Testis (tissue), 3 donors: ENCODE measurements around the gene CNST. TPM values are rescaled to one million over a fixed set of nuclear protein-coding genes. Genes with fewer than 3 reads are reported as not detected.

Experiments
- DNase-seq: peaks from one replicate; pipeline ENCODE4 v3.0.0-alpha.2; 2019
- H3K27ac ChIP-seq, 2 donors: fragments of 200-600 bp; sonication (generic); one replicate each; pipeline ENCODE4 v1.5.1; 2019
- H3K27me3 ChIP-seq: fragments of 200-600 bp; sonication (generic); one replicate; pipeline ENCODE4 v1.5.1; 2019
- H3K36me3 ChIP-seq: fragments of 200-600 bp; sonication (generic); one replicate; pipeline ENCODE4 v1.5.1; 2017; ENCODE audit warnings: low read depth; ENCODE audit errors: missing control alignments
- H3K4me1 ChIP-seq: fragments of 200-600 bp; sonication (generic); one replicate; pipeline ENCODE4 v1.5.1; 2019
- H3K4me3 ChIP-seq, 2 donors: fragments of 200-600 bp; sonication (generic); one replicate each; pipeline ENCODE4 v1.5.1; 2017 to 2019
- H3K9me3 ChIP-seq: fragments of 200-600 bp; sonication (generic); one replicate; pipeline ENCODE4 v1.5.1; 2017
- CTCF ChIP-seq, 3 experiments: fragments of 450-650 bp in 2 of 3; fragments of 200-600 bp in 1 of 3; sonication (generic) in 1 of 3; IDR thresholded peaks; one replicate each; pipeline ENCODE4 v1.5.1; 2016 to 2019; ENCODE audit warnings: antibody characterized with exemption in 3 of 3, mild to moderate bottlenecking in 2 of 3, moderate library complexity in 1 of 3
- POLR2A ChIP-seq: fragments of 450-650 bp; IDR thresholded peaks from one replicate; pipeline ENCODE4 v1.6.1; 2017; ENCODE audit warnings: antibody characterized with exemption, mild to moderate bottlenecking, moderate library complexity
- WGBS, 2 donors: methylation state at CpG; one replicate each; pipeline ENCODE4 v1.1.5; 2018; 5-methylcytosine and 5-hydroxymethylcytosine counted together
- intact Hi-C: fragments of 100-400 bp; cut with DNase I; formaldehyde crosslinking; loops from one replicate; pipeline ENCODE4 v1.15.1; 2023; ENCODE audit warnings: low total_unique reads
- polyA plus RNA-seq: library from polyadenylated mRNA; stranded (reverse); fragments of 350-450 nt; fragmentation: Illumina TruSeq; extraction: RNeasy Lipid Tissue Mini Kit (QIAGEN cat#74804); gene quantifications from one replicate; pipeline ENCODE4 v1.2.3, GENCODE V29; 2014; ENCODE audit warnings: low read depth, low replicate concordance; ENCODE audit not compliant: insufficient read depth
- total RNA-seq, 2 donors: library from RNA; depleted of rRNA; stranded (reverse); fragments of >200 nt; gene quantifications; one replicate each; pipeline ENCODE4 v1.2.3, GENCODE V29; 2016

CNST gene
- total and polyA plus RNA-seq, 3 donors from 2014 or later, result 26.6 to 61.6 (median 56.7) TPM

- Histone ChIP-seq H3K4me3 (no peak overlapping the region), H3K27me3 (no peaks in the 10 kb centered on the region), H3K4me1 (peaks cover 19% of the 10 kb centered on the region), H3K27ac (no peak overlapping the region), H3K9me3 (no peaks in the 10 kb centered on the region), H3K36me3 (no peaks in the 10 kb centered on the region)
- TF ChIP-seq CTCF (IDR thresholded peaks at IDR 0.05) (no peak), POLR2A (no peak)
- intact Hi-C loops, result no loop called here
- DNase-seq, result no peak
Measured at GRCh38 chr1:246591047-246591446, 24.8 kb downstream of the CNST start.

GRCh38 chr1:246591504-246591903 lies 25.2 kb downstream of the CNST start:
- no peaks in the 10 kb centered on the region for H3K9me3 ChIP-seq
- intact Hi-C loops, result no loop called here
- H3K36me3 ChIP-seq, result no peaks in the 10 kb centered on the region
- H3K27ac ChIP-seq, result peak overlapping the region in 1 of 2 donors; percentile 36
- WGBS, 2 donors, result 95% methylated on average over 6 of the region's 6 CpGs
- H3K4me3 ChIP-seq, result no peak overlapping the region
- peaks cover 18% of the 10 kb centered on the region for H3K4me1 ChIP-seq
- H3K27me3 ChIP-seq, result no peaks in the 10 kb centered on the region
- DNase-seq, result no peak
- TF ChIP-seq CTCF (IDR thresholded peaks at IDR 0.05) (no peak), POLR2A (no peak)

GRCh38 chr1:246591958-246592357 lies 25.7 kb downstream of the CNST start:
- H3K27ac ChIP-seq, result peak overlapping the region in 1 of 2 donors; percentile 36
- intact Hi-C loops, result no loop called here
- H3K4me1 ChIP-seq, result peaks cover 13% of the 10 kb centered on the region
- TF ChIP-seq CTCF (IDR thresholded peaks at IDR 0.05), result no peak
- no peak for TF ChIP-seq POLR2A
- H3K27me3 ChIP-seq, result no peaks in the 10 kb centered on the region
- no peaks in the 10 kb centered on the region for H3K9me3 ChIP-seq
- no peaks in the 10 kb centered on the region for H3K36me3 ChIP-seq
- H3K4me3 ChIP-seq, result no peak overlapping the region
- WGBS, 2 donors, result 89 to 95% methylated on average over 13 of the region's 13 CpGs
- DNase-seq, result no peak

- Histone ChIP-seq H3K27ac (peak overlapping the region in 1 of 2 donors; percentile 36), H3K4me1 (peaks cover 8% of the 10 kb centered on the region), H3K36me3 (no peaks in the 10 kb centered on the region), H3K27me3 (no peaks in the 10 kb centered on the region), H3K9me3 (no peaks in the 10 kb centered on the region), H3K4me3 (no peak overlapping the region)
- DNase-seq, result no peak
- intact Hi-C loops, result no loop called here
- TF ChIP-seq CTCF (IDR thresholded peaks at IDR 0.05) (no peak), POLR2A (no peak)
Measured at GRCh38 chr1:246592695-246593094, 26.4 kb downstream of the CNST start.

- Histone ChIP-seq H3K27ac (no peak overlapping the region), H3K4me1 (peaks cover 4% of the 10 kb centered on the region), H3K9me3 (no peaks in the 10 kb centered on the region), H3K27me3 (no peaks in the 10 kb centered on the region), H3K36me3 (no peaks in the 10 kb centered on the region), H3K4me3 (no peak overlapping the region)
- intact Hi-C loops, result no loop called here
- 82% methylated on average over 3 of the region's 3 CpGs for WGBS, 2 donors
- TF ChIP-seq CTCF (IDR thresholded peaks at IDR 0.05) (no peak), POLR2A (no peak)
- no peak for DNase-seq
Measured at GRCh38 chr1:246595146-246595545, 28.9 kb downstream of the CNST start.
